HFF-Myc (cell line): ENCODE measurements around the gene TRPC4AP.

Source experiments
- DNase-seq: peaks from one replicate; pipeline ENCODE4 v3.0.0-alpha.2; 2011; ENCODE audit warnings: low read depth; ENCODE audit errors: extremely low read depth
- H3K4me3 ChIP-seq: replicated peaks from 2 replicates; pipeline ENCODE4 v1.5.1; 2011; ENCODE audit warnings: low read depth, mild to moderate bottlenecking, control low read depth, low read length
- CTCF ChIP-seq: IDR thresholded peaks from 2 replicates; pipeline ENCODE4 v1.5.1; 2012; ENCODE audit warnings: mild to moderate bottlenecking, low read depth, low read length, control low read depth; ENCODE audit errors: missing control alignments

The TRPC4AP gene

DNA sequence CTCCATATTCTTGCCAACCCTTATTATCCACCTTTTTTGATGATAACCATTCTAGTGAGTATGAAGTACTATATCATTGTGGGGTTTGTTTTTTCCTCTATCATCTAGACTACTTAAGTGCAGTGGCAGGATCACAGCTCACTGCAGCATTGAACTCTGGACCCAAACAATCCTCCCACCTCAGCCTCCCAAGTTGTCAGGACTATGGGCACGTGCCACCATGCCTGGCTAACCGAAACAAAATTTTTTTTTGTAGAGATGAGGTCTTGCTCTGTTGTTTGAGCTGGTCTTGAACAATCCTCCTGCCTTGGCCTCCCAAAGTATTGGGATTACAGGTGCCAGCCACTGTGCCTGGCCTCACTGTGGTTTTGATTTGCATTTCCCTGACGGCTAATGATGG is 67.5 kb downstream of the TRPC4AP start:
- no peak for DNase-seq

DNA sequence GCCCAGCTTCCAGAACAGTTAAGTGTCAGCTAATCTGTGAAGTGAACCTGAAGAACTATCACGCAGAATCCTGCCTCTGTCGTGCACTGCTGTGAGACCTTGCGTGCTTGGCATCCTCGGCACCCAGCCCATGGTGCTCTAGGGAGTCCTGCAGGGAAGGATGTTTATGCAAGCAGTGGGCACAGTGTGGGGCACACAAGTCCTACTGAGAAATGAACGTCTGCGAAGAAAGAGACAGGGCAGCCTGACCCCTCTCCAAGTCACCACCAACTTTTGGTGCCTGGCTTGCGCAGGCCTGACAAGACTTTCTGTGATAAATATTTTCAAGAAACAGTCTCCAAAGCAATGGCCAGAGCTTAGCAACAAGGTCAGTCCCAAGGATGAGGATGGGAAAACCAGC is 69.0 kb downstream of the TRPC4AP start:
- H3K4me3 ChIP-seq = no peak overlapping the region
- no peak for DNase-seq
- TF ChIP-seq CTCF = no peak

More for the DNA sequence above, 67.5 kb downstream of the TRPC4AP start:
- TF ChIP-seq CTCF = no peak
- H3K4me3 ChIP-seq = no peak overlapping the region

- DNase-seq = no peak
- no peak for TF ChIP-seq CTCF
- no peak overlapping the region for H3K4me3 ChIP-seq
Observed at GRCh38 chr20:35021831-35022230, 70.8 kb downstream of the TRPC4AP start.

- H3K4me3 ChIP-seq = no peak overlapping the region
- no peak for DNase-seq
- no peak for TF ChIP-seq CTCF
Observed at GRCh38 chr20:35021063-35021462, 71.5 kb downstream of the TRPC4AP start.

GRCh38 chr20:35020108-35020928 is 72.3 kb downstream of the TRPC4AP start:
- TF ChIP-seq CTCF = no peak
- DNase-seq = no peak
- no peak overlapping the region for H3K4me3 ChIP-seq

- H3K4me3 ChIP-seq = no peak overlapping the region
- DNase-seq = no peak
- TF ChIP-seq CTCF = no peak
Observed at GRCh38 chr20:35018590-35019371, 73.8 kb downstream of the TRPC4AP start.
